Thymus (tissue), 11 donors: ENCODE measurements around the gene KDM5B. TPM values are rescaled to one million over a fixed set of nuclear protein-coding genes. Genes with fewer than 3 reads are reported as not detected.

Experiments used
- DNase-seq, 9 donors: peaks; one replicate each; pipeline ENCODE4 v3.0.0-alpha.2; 2013; ENCODE audit warnings: low spot score in 9 of 9, low read depth in 6 of 9, missing footprints in 1 of 9
- H3K27ac ChIP-seq, 2 donors: one replicate each; pipeline ENCODE4 v1.5.1; 2013; ENCODE audit warnings: control low read depth in 1 of 2, low read depth in 1 of 2, low read length in 1 of 2, mild to moderate bottlenecking in 1 of 2, moderate library complexity in 1 of 2
- H3K27me3 ChIP-seq, 2 donors: one replicate each; pipeline ENCODE4 v1.5.1; 2013; ENCODE audit warnings: low read length in 1 of 2; ENCODE audit not compliant: control insufficient read depth in 2 of 2, insufficient read depth in 1 of 2
- H3K36me3 ChIP-seq, 2 donors: one replicate each; pipeline ENCODE4 v1.5.1; 2013; ENCODE audit warnings: low read length in 1 of 2, mild to moderate bottlenecking in 1 of 2, moderate library complexity in 1 of 2; ENCODE audit not compliant: control insufficient read depth in 2 of 2, insufficient read depth in 2 of 2
- H3K4me1 ChIP-seq, 2 donors: one replicate each; pipeline ENCODE4 v1.5.1; 2013; ENCODE audit warnings: low read length in 2 of 2; ENCODE audit not compliant: control insufficient read depth in 2 of 2, insufficient read depth in 2 of 2
- H3K4me3 ChIP-seq, 2 donors: one replicate each; pipeline ENCODE4 v1.5.1; 2013; ENCODE audit warnings: low read length in 2 of 2, control low read depth in 1 of 2, mild to moderate bottlenecking in 1 of 2
- H3K9me3 ChIP-seq, 2 donors: one replicate each; pipeline ENCODE4 v1.5.1; 2013; ENCODE audit warnings: low read length in 1 of 2, mild to moderate bottlenecking in 1 of 2; ENCODE audit not compliant: control insufficient read depth in 2 of 2, insufficient read depth in 1 of 2
- WGBS: extraction: QIAGEN DNeasy Blood & Tissue Kit; methylation state at CpG from one replicate; pipeline ENCODE4 v1.1.7; 2013; 5-methylcytosine and 5-hydroxymethylcytosine counted together
- polyA plus RNA-seq: library from polyadenylated mRNA; stranded (reverse); fragments of 200-250 nt; gene quantifications from one replicate; pipeline ENCODE4 v1.2.3, GENCODE V29; 2013
- total RNA-seq: library from RNA; stranded (reverse); fragments of 120-200 nt; gene quantifications from one replicate; pipeline ENCODE4 v1.2.4, GENCODE V29; 2013
- donor health status: healthy.

KDM5B gene
- total and polyA plus RNA-seq, 2 donors: 32.0 to 37.6 TPM

GRCh38 chr1:202825748-202826147 lies 17.5 kb upstream of the KDM5B start:
- Histone ChIP-seq H3K36me3 (no peaks in the 10 kb centered on the region), H3K27me3 (no peaks in the 10 kb centered on the region), H3K9me3 (no peaks in the 10 kb centered on the region), H3K4me3 (no peak overlapping the region), H3K4me1 (no peaks in the 10 kb centered on the region), H3K27ac (no peak overlapping the region)
- 97% methylated on average over 7 of the region's 7 CpGs for WGBS
- DNase-seq: no peak

- H3K9me3 ChIP-seq: no peaks in the 10 kb centered on the region
- DNase-seq: no peak
- 93% methylated on average over 2 of the region's 2 CpGs for WGBS
- H3K27ac ChIP-seq: no peak overlapping the region
- no peaks in the 10 kb centered on the region for H3K36me3 ChIP-seq
- H3K27me3 ChIP-seq: no peaks in the 10 kb centered on the region
- H3K4me1 ChIP-seq: no peaks in the 10 kb centered on the region
- H3K4me3 ChIP-seq: no peak overlapping the region
Measured at GRCh38 chr1:202821467-202821866, 13.2 kb upstream of the KDM5B start.

GRCh38 chr1:202818819-202819218 lies 10.6 kb upstream of the KDM5B start:
- DNase-seq: no peak
- WGBS: 92% methylated on average over 1 of the region's 1 CpG
- peaks cover 0 to 3% of the 10 kb centered on the region in 2 donors for H3K27me3 ChIP-seq
- no peak overlapping the region for H3K4me3 ChIP-seq
- no peaks in the 10 kb centered on the region for H3K36me3 ChIP-seq
- no peak overlapping the region for H3K27ac ChIP-seq
- no peaks in the 10 kb centered on the region for H3K4me1 ChIP-seq
- H3K9me3 ChIP-seq: no peaks in the 10 kb centered on the region

GRCh38 chr1:202815120-202815519 lies 6.9 kb upstream of the KDM5B start:
- no peak for DNase-seq
- Histone ChIP-seq H3K4me3 (no peak overlapping the region), H3K9me3 (no peaks in the 10 kb centered on the region), H3K27me3 (peaks cover 0 to 27% of the 10 kb centered on the region in 2 donors), H3K27ac (no peak overlapping the region), H3K4me1 (peaks cover 1 to 17% of the 10 kb centered on the region in 2 donors), H3K36me3 (no peaks in the 10 kb centered on the region)
- 89% methylated on average over 10 of the region's 10 CpGs for WGBS

GRCh38 chr1:202812176-202813026 lies 4.2 kb upstream of the KDM5B start:
- whole genome bisulfite sequencing: 91% methylated on average over 9 of the region's 9 CpGs
- no peak for DNase-seq

GRCh38 chr1:202811296-202812175 lies 3.3 kb upstream of the KDM5B start:
- WGBS: 13% methylated on average over 43 of the region's 43 CpGs
- H3K27me3 ChIP-seq: peaks cover 6 to 43% of the 10 kb centered on the region in 2 donors
- no peaks in the 10 kb centered on the region for H3K9me3 ChIP-seq
- H3K4me3 ChIP-seq: peak overlapping the region; percentile 77 to 93
- DNase-seq: peak in 5 of 9 donors; percentile 47 to 77 (median 57)
- no peaks in the 10 kb centered on the region for H3K36me3 ChIP-seq
- H3K27ac ChIP-seq: peak overlapping the region; percentile 73 to 81
- peaks cover 6 to 22% of the 10 kb centered on the region in 2 donors for H3K4me1 ChIP-seq

More at GRCh38 chr1:202812176-202813026, 4.2 kb upstream of the KDM5B start:
- H3K27me3 ChIP-seq: peaks cover 6 to 43% of the 10 kb centered on the region in 2 donors
- no peaks in the 10 kb centered on the region for H3K9me3 ChIP-seq
- H3K36me3 ChIP-seq: no peaks in the 10 kb centered on the region
- no peak overlapping the region for H3K4me3 ChIP-seq
- peaks cover 6 to 22% of the 10 kb centered on the region in 2 donors for H3K4me1 ChIP-seq
- H3K27ac ChIP-seq: no peak overlapping the region

GRCh38 chr1:202810615-202811295 lies 2.5 kb upstream of the KDM5B start, which contains the start of gene PCAT6:
TSS of gene PCAT6 (plus strand) at chr1:202810954.
- DNase-seq: peak in 8 of 9 donors; percentile 33 to 94 (median 86)
- peak within 1 kb of the TSS; percentile 77 to 93 for H3K4me3 ChIP-seq
- H3K9me3 ChIP-seq: no peaks in the 10 kb centered on the region
- peaks cover 6 to 40% of the 10 kb centered on the region in 2 donors for H3K27me3 ChIP-seq
- H3K36me3 ChIP-seq: no peaks in the 10 kb centered on the region
- WGBS: under 1% methylated on average over 53 of the region's 53 CpGs
- H3K4me1 ChIP-seq: peaks cover 12 to 25% of the 10 kb centered on the region in 2 donors
- H3K27ac ChIP-seq: peak within 1 kb of the TSS; percentile 73 to 90

- WGBS: 13% methylated on average over 13 of the region's 13 CpGs
- Histone ChIP-seq H3K27me3 (peaks cover 6 to 39% of the 10 kb centered on the region in 2 donors), H3K36me3 (no peaks in the 10 kb centered on the region), H3K9me3 (no peaks in the 10 kb centered on the region), H3K4me1 (peaks cover 13 to 26% of the 10 kb centered on the region in 2 donors), H3K4me3 (peak overlapping the region; percentile 77 to 93), H3K27ac (peak overlapping the region in 1 of 2 donors; percentile 90)
- no peak for DNase-seq
Measured at GRCh38 chr1:202810193-202810614, 2.0 kb upstream of the KDM5B start.
